ENCODE data around the gene FAU. TPM values are rescaled to one million over a fixed set of nuclear protein-coding genes. Genes with fewer than 3 reads are reported as not detected.

The FAU gene
- total and polyA plus RNA-seq, 9 of the 15 experiments (the other 6 are each of a cell fraction or from before 2014, with no cell fraction given) = 433 to 1,827 (median 942) TPM

- TF ChIP-seq TFAP4 (CRISPR knock-in tag; IDR thresholded peaks at IDR 0.05; ENCODE audit: borderline replicate concordance) (peak; percentile 43; the same call in 1 of the 2 replicates), NRF1 (conservative IDR thresholded peaks at IDR 0.05 in 1 of 2, IDR thresholded peaks at IDR 0.05 in 1 of 2) (no peak), ATF1 (CRISPR knock-in tag; IDR thresholded peaks at IDR 0.05) (no peak), ATF1 (tag; IDR thresholded peaks at IDR 0.05) (0 out of 2 replicates have a peak, but pooled peaks have one; percentile 7), JUND (IDR thresholded peaks at IDR 0.05; ENCODE audit: borderline replicate concordance, low read depth, low read length) (peak; percentile 38; the same call in 1 of the 2 replicates), JUND (tag; IDR thresholded peaks at IDR 0.05; ENCODE audit: borderline replicate concordance, low read depth, low read length) (no peak), BRF1 (IDR thresholded peaks at IDR 0.05; ENCODE audit: borderline replicate concordance, extremely low read depth, insufficient read length) (no peak), RCOR1 (IDR thresholded peaks at IDR 0.05; ENCODE audit: borderline replicate concordance in 1 of 2, low read depth in 2 of 2, low read length in 2 of 2) (peak in 1 of 2 experiments; percentile 37; a peak in 1 of 4 replicates), FOXJ2 (tag; IDR thresholded peaks at IDR 0.05) (no peak), MAZ (CRISPR knock-in tag; conservative IDR thresholded peaks at IDR 0.05 in 1 of 2, IDR thresholded peaks at IDR 0.05 in 1 of 2) (0 out of 4 replicates have a peak, but pooled peaks of 1 of the 2 experiments have one; percentile 37), STAG1 (CRISPR knock-in tag; IDR thresholded peaks at IDR 0.05; ENCODE audit: borderline replicate concordance) (peak; percentile 79; the same call in 1 of the 2 replicates), ZNF280B (CRISPR knock-in tag; IDR thresholded peaks at IDR 0.05) (no peak), MCM2 (IDR thresholded peaks at IDR 0.05; ENCODE audit: low read depth) (no peak), CEBPG (CRISPR knock-in tag; IDR thresholded peaks at IDR 0.05) (0 out of 2 replicates have a peak, but pooled peaks have one; percentile 56), CEBPG (tag; conservative IDR thresholded peaks at IDR 0.05 in 1 of 2, IDR thresholded peaks at IDR 0.05 in 1 of 2) (peak in 1 of 2 experiments; percentile 77; a peak in 2 of 4 replicates), SP1 (CRISPR knock-in tag; IDR thresholded peaks at IDR 0.05) (peak; percentile 67), KLF16 (IDR thresholded peaks at IDR 0.05) (peak; percentile 67), ZNF384 (IDR thresholded peaks at IDR 0.05; ENCODE audit: low read depth, low read length) (0 out of 2 replicates have a peak, but pooled peaks have one; percentile 30)
Measured at GRCh38 chr11:65110354-65110861, 11.5 kb downstream of the FAU start (continued).
